GM12878 (cell line): ENCODE measurements around the gene CSF3R. TPM values are rescaled to one million over a fixed set of nuclear protein-coding genes. Genes with fewer than 3 reads are reported as not detected.

Experiments used
- BMI1 ChIP-seq: fragments of 450-650 bp; IDR thresholded peaks from 2 replicates; pipeline ENCODE4 v1.6.1; 2016; ENCODE audit warnings: mild to moderate bottlenecking, moderate library complexity, borderline replicate concordance
- CHD2 ChIP-seq: IDR thresholded peaks from 2 replicates; pipeline ENCODE4 v1.6.1; 2011; ENCODE audit warnings: low read depth, low read length, improper control_type of control experiment, borderline replicate concordance
- CREB1 ChIP-seq: IDR thresholded peaks from 2 replicates; pipeline ENCODE4 v1.6.1; 2012; ENCODE audit warnings: low read depth, mild to moderate bottlenecking, inconsistent platforms
- CUX1 ChIP-seq: IDR thresholded peaks from 2 replicates; pipeline ENCODE4 v1.6.1; 2012; ENCODE audit warnings: improper control_type of control experiment, low read depth, low read length; ENCODE audit not compliant: insufficient replicate concordance
- EP300 ChIP-seq, 2 experiments: fragments of 150-350 bp in 1 of 2; IDR thresholded peaks; 2 replicates each; pipeline ENCODE4 v1.6.1; 2011 to 2012; ENCODE audit warnings: low read depth in 2 of 2, low read length in 2 of 2, borderline replicate concordance in 1 of 2, improper control_type of control experiment in 1 of 2, inconsistent platforms in 1 of 2; ENCODE audit not compliant: control insufficient read depth in 1 of 2
- FOS ChIP-seq: IDR thresholded peaks from 3 replicates; pipeline ENCODE4 v1.6.1; 2011; ENCODE audit warnings: borderline replicate concordance; ENCODE audit not compliant: insufficient read length; ENCODE audit errors: extremely low read depth
- FOXK2 ChIP-seq: fragments of 450-650 bp; IDR thresholded peaks from 2 replicates; pipeline ENCODE4 v1.6.1; 2017; ENCODE audit warnings: mild to moderate bottlenecking, moderate library complexity
- HCFC1 ChIP-seq: fragments of 150-350 bp; IDR thresholded peaks from 2 replicates; pipeline ENCODE4 v1.6.1; 2014; ENCODE audit warnings: low read length
- HDAC2 ChIP-seq: fragments of 200-600 bp; sonication (generic); IDR thresholded peaks from 2 replicates; pipeline ENCODE4 v1.6.1; 2017
- KAT2A ChIP-seq: conservative IDR thresholded peaks from 2 replicates; pipeline ENCODE4 v1.6.1; 2011; ENCODE audit warnings: low read depth, low read length; ENCODE audit not compliant: control insufficient read depth
- MTA3 ChIP-seq: IDR thresholded peaks from 2 replicates; pipeline ENCODE4 v1.6.1; 2012; ENCODE audit warnings: low read length, inconsistent platforms, borderline replicate concordance
- NR2C2 ChIP-seq: IDR thresholded peaks from 2 replicates; pipeline ENCODE4 v1.6.1; 2011; ENCODE audit warnings: borderline replicate concordance, low read depth; ENCODE audit not compliant: control insufficient read depth, insufficient read length
- POLR2AphosphoS5 ChIP-seq: IDR thresholded peaks from 2 replicates; pipeline ENCODE4 v1.6.1; 2011; ENCODE audit warnings: mild to moderate bottlenecking, low read length, inconsistent platforms
- RAD21 ChIP-seq: IDR thresholded peaks from 2 replicates; pipeline ENCODE4 v1.6.1; 2011; ENCODE audit warnings: mild to moderate bottlenecking, low read depth, low read length, moderate library complexity; ENCODE audit not compliant: insufficient read depth
- SMAD1 ChIP-seq: fragments of 450-650 bp; IDR thresholded peaks from 2 replicates; pipeline ENCODE4 v1.6.1; 2018; ENCODE audit warnings: mild to moderate bottlenecking, low read depth; ENCODE audit not compliant: partially characterized antibody
- ZBED1 ChIP-seq: IDR thresholded peaks from 2 replicates; pipeline ENCODE4 v1.6.1; 2016; ENCODE audit warnings: borderline replicate concordance
- ZBTB40 ChIP-seq: fragments of 450-650 bp; IDR thresholded peaks from 2 replicates; pipeline ENCODE4 v1.6.1; 2016; ENCODE audit warnings: mild to moderate bottlenecking, moderate library complexity, borderline replicate concordance
- ZNF592 ChIP-seq: fragments of 450-650 bp; IDR thresholded peaks from 2 replicates; pipeline ENCODE4 v1.6.1; 2017; ENCODE audit warnings: mild to moderate bottlenecking, moderate library complexity
- polyA plus RNA-seq, 11 experiments: library from polyadenylated mRNA; depleted of rRNA in 4 of 11; unstranded in 6 of 11; stranded (reverse) in 5 of 11; fragments of >200 nt; fragmentation: Nextera tagmentation in 4 of 11; fragmentation: Illumina TruSeq in 1 of 11; extraction: Ambion mirVana in 4 of 11; extraction: Trizol in 1 of 11; gene quantifications; 1 replicate in 1 of 11; 2 replicates in 10 of 11; pipeline versions ENCODE4 v1.2.1 to v1.2.3, GENCODE V29; 2011 to 2016; ENCODE audit warnings: inconsistent platforms in 2 of 11, missing spikeins in 2 of 11, low read depth in 1 of 11
- total RNA-seq, 4 experiments: library from RNA; depleted of rRNA in 3 of 4; stranded (reverse); fragments of >200 nt in 3 of 4; fragmentation: Illumina TruSeq in 1 of 4; extraction: Trizol in 1 of 4; gene quantifications; 2 replicates each; pipeline versions ENCODE4 v1.2.1 to v1.2.3, GENCODE V29; 2013 to 2021

The CSF3R gene
- total and polyA plus RNA-seq, 10 of the 15 experiments (the other 5 are each of a cell fraction or from before 2014, with no cell fraction given) = 0.13 TPM; not detected in 9

GRCh38 chr1:36420836-36421317, 61.8 kb downstream of the CSF3R start (continued):
- no peak for TF ChIP-seq HDAC2
- no peak for TF ChIP-seq SMAD1
- TF ChIP-seq HCFC1 = no peak
- TF ChIP-seq BMI1 = no peak
- TF ChIP-seq POLR2AphosphoS5 = no peak
- TF ChIP-seq CHD2 = no peak
- TF ChIP-seq EP300 (IDR thresholded peaks at IDR 0.05; ENCODE audit: borderline replicate concordance in 1 of 2, control insufficient read depth in 1 of 2, low read depth in 2 of 2, low read length in 2 of 2) = no peak
- no peak for TF ChIP-seq ZBTB40
- peak; percentile 97 for TF ChIP-seq RAD21
- no peak for TF ChIP-seq FOXK2
- TF ChIP-seq FOS = no peak
- no peak for TF ChIP-seq KAT2A
- no peak for TF ChIP-seq CREB1
- TF ChIP-seq ZNF592 = no peak
- no peak for TF ChIP-seq ZBED1
- TF ChIP-seq MTA3 = no peak
- TF ChIP-seq NR2C2 = no peak
- no peak for TF ChIP-seq CUX1
